ELR (cell line): ENCODE data around the gene LRRFIP1.
A peak's percentile ranks its signal among the peaks of the same experiment; 100 is the strongest.

Source experiments
- DNase-seq: peaks from one replicate; pipeline ENCODE4 v3.0.0-alpha.2; 2015; ENCODE audit warnings: low read depth

The LRRFIP1 gene

DNA sequence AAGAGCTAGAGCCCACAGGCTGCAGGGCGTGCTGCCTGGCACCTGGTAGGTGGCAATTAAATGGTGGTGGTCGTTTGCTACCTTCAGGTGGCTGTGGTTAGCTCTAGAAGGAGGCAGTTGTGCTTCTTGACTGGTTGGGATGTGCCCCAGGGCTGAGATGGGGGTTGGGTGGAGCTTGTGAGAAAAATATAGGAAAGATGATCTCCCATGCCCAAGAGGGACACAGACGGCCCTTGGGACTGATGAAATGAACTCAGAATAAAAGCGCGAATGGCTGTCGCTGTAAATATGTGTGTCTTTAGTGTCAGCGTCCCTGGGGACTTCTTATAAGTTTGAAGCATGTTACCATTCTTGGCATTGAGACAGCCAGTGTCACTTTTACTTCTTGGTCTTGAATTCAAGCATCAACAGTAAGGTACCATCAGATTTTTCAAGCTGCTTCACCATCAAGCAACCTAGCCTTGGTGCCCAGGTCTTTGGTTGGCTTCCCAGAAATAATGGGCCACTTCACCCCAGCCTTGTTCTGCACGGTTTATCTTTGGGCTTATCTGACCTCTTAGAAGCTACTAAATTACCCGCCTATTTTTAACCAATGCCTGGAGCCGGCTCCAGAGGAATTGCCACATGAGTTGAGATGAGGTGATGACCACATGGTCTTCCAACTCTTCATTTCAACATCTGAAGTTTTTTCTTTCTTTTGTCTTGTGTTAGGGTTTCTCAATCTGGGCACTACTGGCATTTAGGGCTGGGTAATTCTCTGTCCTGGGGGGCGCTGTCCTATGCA lies 11.9 kb downstream of the LRRFIP1 start:
- no peak for DNase-seq

DNA sequence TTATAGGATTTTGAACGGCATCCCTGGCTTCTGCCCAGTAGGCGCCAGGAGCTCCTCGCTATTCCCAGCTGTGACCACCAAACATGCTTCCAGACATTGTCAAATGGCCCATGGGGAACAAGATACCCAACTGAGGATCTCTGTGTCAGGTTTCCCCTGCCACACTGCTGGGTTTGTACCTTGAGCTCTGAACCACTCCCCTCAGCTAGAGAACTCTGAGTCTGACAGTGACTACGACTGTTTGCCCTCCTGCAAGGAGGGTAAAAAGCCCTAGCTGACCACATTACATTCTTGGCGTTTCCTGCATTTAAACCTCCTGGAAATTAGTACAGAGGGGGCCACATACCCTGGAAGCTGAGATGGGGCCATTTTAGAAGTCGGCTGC lies 12.4 kb downstream of the LRRFIP1 start:
- no peak for DNase-seq

DNA sequence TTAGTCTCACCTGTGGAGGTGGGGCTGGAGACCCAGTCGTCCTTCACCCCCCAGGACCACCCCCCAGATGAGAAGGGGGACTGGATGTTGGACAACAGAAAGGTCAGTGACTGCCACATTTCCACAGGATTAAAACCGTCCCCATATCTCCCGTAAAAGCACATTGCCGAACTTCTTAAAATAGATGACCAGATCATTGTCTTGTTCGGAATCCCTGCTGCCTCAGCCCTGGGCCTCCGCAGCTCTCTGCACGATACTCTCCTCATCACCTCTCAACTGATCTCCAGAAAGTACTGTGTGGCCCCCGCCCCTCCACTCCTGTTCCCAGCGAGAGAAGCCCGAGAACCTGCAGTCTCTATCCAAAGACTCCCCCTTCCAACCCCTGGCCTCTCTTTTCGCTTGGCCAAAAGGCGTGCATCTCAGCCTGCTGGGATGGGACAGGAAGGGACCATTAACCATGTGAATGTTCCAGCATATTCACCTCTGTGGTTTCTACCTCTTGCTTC lies 13.2 kb downstream of the LRRFIP1 start:
- DNase-seq, result no peak

DNA sequence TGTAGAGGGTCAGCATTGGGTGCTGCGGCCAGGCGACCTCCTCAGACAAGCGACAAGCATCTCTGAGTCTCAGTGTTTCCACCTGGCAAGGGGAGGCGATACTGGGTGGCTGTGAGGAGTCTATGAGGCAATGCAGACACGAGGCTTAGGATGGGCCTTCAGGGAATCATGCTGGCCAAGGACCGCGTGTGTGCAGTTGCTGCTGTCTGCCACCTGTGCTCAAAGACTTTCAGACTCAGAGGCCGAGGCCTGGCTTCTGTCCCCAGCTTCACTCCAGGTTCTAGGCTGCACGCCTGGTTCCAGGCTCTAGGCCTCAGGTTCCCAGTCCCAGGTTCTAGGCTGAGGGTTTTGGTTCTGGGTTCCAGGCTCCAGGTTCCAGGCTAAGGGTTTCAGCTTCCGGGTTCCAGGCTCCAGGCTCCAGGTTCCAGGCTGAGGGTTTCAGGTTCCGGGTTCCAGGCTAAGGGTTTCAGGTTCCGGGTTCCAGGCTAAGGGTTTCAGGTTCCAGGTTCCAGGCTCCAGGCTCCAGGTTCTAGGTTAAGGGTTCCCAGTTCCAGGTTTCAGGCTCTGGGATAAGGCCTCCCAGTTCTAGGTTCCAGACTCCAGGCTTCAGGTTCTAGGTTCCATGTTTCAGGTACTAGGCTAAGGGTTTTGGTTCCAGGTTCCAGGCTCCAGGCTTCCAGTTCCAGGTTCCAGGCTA lies 14.8 kb downstream of the LRRFIP1 start:
- DNase-seq, result peak; percentile 20

DNA sequence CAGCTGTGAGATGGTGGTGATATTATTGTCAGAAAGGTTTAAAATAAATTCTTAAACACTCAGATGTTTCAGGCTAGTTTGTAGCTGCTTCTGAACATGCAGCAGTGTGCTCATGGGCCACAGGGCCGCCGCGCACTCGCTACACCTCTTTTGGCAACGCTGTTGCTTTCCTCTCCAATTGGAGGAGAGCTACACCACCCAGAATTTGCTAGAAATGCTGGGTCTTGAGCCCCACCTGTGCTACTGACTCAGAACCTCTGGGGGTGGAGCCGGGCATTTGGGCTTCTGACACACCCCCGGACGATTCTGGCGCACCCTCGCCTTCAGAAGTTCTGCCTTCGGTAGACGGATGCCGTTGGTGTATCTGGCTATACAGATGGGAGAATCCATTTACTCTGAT lies 15.7 kb downstream of the LRRFIP1 start:
- DNase-seq, result no peak

DNA sequence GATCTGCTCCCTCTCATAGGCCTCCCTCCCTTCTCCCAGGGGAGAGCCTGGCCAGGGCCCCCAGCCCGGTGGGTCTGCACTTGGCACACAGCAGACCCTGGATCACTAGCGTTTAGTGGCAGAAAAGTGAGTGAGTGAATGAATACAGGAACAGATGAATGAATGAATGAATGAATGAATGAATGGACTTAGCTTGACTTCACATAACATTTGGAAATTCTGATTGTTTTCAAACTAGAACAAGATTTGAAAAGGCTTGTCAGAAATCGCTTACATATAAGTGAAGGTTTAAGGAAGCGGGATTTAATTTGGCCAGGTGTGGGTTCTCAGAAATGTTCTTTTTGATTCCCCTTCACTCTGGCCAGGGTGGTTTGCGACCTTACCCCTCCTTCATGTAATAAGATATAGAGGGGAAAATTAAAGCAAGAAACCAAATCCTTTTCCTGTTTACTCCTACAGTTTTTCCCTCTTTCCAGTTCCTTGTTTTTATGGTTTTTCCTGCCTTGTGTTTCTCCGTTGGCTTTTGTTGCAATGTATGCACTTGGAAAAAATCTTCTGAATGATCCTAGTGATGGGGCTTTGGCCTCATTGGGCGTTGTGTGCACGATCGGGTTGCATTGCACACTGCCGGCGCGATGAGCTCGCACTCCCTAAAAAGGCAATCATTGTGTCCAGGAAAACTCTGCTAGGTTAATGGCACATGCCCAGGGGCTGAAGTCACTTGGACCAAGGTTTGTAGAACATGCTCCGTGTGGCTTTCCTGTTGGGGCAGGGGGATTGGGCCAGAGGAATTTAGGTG lies 16.4 kb downstream of the LRRFIP1 start:
- no peak for DNase-seq

DNA sequence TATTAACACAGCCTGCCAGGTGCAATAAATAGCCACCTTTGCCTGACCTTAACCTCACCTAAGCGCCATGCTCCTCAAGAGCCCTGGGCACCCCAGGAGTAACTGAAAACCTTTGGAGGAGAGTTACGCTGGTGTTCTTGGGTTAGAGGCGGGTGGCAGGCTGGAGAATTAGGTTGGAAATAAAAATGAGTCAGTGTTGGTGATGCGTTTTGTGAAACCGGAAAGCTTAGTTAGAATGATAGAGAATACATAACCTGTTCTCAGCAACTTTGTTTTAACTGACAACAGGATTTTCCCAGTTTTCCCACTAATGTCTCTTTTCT lies 17.0 kb downstream of the LRRFIP1 start:
- DNase-seq, result no peak

DNA sequence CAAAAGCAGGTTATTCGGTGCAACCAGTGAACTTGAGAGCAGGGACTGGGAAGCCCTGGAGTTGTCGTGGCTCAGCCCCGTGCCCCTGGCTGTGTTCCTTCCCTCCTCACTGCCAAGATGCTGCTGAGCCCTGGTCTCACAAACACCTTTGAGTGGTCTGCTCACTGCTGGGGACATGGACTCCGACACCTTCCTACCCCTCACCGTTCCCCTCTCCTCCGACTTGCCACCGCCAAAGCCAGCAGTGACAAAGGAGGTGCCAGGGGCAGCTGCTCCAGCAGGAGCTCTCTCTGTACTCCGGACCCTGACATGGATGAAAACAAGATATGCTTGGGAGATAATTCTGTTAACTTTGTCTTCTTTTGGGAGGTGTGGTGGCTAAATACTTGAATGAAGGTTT lies 17.9 kb downstream of the LRRFIP1 start:
- DNase-seq, result no peak

DNA sequence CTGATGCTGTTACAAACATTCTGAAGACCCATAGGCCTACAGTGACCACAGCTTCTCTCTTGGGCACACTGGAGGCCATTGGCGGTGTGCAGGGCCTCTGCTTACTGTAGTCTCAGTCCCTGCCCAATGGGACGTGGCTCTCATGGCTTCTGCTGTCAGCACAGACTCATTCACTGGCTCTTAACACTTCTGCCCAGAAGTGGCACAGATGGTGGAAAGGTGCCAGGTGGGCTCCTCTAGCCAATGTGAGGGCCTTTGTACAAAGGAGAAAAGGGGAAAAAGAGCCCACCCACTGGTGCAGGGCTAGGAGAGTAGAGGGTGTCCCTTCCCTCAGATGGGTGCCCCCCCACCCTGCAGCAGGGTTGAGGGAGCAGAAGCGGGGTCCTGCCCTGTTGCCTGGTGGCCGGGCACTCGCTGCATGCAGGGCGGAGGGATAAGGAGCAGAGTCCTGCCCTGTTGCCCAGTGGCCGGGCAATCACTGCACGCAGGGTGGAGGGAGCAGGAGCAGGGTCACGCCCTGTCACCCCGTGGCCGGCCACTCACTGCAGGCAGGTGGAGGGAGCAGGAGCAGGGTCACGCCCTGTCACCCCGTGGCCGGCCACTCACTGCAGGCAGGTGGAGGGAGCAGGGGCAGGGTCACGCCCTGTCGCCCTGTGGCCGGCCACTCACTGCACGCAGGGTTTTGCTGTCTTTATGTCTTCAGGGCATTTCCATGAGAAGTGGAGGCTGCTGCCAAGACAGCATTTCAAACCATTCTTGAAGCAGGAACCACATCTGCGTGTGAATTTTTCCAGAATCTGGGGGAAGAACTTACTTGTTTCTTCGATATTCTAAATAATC lies 20.0 kb downstream of the LRRFIP1 start:
- DNase-seq, result no peak

DNA sequence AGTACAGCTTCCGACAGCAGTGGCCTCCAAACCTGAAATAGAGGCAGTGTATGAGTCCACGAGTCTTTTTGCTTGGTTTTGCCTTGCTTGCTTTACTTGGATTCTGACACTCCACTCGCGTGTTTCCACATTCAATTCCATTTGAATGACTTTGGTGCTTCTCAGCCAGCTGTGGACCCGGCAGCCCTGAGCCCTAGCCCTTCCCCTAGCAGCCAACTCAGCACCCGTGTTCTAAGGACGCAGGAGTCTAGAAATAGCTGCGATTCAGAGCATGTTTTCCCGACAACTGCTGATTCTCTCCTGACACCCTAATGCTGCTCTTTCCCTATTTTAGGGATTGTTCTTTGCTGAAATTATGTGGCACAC lies 20.6 kb downstream of the LRRFIP1 start:
- DNase-seq, result no peak

DNA sequence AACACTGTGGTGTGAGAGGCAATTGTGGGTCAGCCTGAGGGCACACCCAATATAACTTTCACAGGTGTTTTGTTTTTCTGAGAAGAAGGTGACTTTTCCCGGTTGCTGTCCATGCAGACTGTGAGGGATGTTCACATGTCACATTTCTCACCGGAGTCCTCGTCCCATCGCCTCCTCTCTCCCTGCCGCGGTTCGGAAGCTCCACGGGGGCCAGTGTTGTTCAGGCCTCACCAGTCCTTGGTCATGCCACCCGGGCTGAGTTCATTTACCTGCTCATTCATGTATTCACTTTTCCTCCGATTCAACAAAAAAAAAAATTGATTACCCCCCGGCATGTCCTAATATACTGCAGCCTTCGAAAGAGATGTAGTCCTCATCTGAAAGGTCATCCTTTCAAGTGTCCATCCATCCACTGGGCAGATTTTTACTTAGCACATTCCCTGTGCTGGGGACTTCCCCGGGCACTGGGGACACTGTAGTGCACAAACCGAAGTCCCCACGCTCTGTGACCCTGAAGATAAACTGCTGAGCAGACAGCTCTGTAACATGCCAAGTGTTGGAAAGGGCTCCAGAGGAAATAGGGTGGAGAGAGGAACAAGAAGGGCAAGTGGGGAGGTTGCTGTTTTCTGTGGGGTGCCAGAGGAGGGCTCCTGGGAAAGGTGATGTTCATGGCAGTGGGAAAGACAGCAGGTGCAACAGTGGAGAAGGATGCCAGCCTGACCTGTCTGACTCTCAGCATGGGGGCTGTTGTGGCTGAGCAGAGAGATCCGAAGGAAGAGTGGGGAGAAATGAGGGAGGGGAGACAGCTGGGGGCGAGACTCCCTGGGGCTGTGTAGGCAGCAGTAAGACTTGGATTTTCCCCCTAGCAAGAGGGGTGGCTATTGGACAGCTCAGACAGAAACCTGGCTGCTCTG lies 22.4 kb downstream of the LRRFIP1 start:
- no peak for DNase-seq

DNA sequence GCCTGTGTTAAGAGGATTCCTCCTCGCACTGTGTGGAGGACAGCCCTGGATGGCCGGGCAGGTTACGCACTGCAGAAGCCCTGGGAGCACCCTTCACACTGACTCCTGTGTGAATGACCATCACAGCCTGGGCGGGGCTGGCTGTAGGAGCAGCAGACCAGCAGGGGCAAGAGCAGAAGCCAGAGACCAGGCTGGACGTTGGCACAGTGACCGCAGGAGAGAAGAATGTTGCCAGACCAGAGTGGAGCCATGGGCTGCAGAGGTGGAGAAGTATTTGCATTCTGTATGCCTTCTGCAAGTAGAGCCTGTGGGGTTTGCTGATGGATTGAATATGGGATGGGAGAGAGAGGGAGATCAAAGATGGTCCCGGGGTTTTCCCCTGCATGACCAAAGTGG lies 23.1 kb downstream of the LRRFIP1 start:
- DNase-seq, result no peak

DNA sequence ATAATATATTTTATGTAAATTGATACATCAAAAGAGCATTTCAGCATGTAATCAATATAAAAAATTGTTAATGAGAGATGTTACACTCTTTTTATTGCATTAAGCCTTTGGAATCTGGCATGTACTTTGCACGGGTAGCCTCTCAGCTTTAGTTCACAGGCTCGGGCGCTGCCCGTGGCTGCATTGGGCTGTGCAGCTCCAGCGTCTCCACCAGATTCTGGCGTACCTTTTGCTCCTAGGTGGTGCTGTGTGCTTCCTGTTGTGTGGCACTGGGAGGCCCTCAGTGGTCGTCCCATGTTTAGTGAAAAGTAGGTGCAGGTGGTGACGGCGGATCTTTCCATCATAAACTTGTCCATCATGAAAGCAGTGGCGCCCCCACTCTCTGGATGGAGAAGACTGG lies 24.4 kb downstream of the LRRFIP1 start:
- DNase-seq, result no peak

DNA sequence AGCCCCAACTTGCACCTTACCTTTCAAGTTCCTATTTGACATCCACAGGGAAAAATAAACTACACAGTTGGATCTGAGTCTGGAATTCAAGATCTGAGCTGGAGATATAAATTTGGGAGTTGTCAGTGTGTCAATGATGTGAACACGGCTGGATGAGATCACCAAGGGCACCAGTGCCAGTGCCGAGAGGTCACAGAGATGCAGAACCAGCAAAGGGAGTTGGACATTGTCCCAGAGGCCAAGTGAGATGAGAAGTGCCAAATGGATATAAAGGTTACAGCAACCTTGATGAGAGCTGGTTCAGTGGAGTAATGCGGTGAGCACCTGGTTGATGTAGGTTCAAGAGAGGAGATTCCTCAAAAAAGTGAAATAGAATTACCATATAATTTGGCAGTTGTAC lies 24.8 kb downstream of the LRRFIP1 start:
- DNase-seq, result no peak

DNA sequence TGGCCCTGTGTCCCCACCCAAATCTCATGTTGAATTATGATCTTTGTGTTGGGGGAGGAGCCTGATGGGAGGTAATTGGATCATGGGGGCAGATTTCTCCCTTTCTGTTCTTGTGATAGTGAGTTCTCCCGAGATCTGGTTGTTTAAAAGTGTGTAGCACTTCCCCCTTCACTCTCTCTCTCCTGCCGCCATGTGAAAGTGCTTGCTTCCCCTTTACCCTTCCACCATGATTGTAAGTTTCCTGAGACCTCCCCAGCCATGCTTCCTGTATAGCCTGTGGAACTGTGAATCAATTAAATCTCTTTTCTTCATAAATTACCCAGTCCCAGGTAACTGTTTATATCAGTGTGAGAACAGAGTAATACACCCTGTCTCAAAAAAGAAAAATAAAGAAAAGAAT lies 25.5 kb downstream of the LRRFIP1 start:
- DNase-seq, result no peak

DNA sequence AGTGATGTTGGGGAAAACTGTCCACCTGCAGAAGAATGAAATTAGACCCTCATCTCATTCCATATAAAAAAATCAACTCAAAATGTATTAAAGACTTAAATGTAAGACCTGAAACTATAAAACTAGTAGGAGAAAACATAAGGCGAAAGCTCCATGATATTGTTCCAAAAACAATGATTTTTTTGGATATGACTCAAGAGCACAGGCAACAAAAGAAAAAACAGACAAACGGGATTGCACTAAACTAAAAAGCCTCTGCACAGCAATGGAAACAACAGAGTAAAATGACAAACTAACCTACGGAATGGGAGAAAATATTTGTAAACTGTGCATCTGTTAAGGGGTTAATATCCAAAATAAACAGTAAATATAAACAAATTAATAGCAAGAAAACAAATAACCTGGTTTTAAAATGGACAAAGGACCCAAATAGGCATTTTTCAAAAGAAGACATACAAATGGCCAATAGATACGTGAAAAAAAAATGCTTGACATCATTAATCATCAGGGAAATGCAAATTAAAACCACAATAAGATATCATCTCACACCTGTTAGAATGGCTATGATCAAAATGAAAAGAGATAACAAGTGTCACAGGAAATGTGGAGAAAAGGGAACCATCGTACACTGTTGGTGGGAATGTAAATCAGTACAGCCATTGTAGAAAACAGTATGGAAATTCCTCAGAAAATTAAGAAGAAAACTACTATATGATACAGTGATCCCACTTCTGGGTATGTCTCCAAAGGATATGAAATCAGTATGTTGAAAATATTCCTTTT lies 26.6 kb downstream of the LRRFIP1 start:
- DNase-seq, result no peak

DNA sequence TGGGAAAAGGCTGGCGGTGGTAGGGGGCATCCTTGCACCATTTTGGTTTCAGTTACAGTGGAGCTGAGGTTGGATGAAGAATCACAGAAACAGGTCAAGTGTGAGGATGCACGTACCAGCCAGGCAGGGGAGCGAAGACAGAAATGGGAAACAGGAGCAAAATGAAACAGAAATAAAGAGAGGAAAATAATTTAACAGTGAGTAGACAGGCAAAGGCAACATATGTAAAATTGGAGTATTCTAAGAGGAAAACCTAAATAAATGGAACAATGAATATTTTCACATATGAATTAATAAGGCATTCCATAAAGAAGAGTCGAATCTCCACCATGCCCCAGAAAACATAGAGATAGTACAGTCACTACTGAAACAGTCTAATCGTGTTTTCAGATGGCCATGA lies 29.7 kb downstream of the LRRFIP1 start:
- no peak for DNase-seq

DNA sequence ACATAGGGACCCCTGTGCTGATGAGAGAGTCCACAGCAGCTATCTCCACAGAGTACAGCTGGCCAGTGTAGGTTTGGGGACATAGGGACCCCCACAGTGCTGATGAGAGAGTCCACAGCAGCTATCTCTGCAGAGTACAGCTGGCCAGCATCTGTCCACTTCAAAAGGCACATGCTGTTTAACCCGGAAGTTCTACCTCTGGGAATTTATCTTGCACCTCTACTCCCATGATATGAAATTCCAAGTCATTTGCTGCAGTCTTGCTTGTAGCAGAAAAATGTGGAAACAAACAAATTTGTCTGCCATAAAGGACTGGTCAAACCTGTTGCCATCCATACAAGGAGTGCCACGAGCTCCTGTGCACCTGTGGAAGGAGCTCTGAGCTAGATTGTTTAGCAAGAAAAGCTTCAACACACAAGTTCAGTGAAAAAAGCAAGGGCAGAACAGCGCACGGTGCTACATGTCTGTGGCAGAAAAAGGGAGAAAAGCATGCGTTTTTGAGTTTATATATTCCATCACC lies 33.1 kb downstream of the LRRFIP1 start:
- no peak for DNase-seq

DNA sequence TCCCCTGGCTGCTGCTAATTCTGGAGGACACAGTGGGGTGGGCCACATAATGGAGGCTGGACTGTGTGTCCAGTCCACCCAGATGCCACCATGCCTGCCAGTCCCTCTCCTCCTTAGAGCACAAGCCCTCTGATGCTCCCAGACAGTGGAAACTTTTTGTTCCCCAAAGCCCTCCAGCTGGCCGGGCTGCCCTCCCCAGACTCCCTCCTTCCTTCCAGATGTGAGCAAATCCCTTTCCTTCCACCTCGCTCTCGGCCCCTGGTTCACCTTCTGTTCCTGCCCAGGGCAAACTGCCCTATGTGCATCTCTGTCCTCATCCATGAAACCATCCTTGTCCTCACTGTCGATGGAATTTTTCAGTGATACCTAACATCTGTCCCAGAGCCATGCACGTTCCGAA lies 33.9 kb downstream of the LRRFIP1 start:
- no peak for DNase-seq

DNA sequence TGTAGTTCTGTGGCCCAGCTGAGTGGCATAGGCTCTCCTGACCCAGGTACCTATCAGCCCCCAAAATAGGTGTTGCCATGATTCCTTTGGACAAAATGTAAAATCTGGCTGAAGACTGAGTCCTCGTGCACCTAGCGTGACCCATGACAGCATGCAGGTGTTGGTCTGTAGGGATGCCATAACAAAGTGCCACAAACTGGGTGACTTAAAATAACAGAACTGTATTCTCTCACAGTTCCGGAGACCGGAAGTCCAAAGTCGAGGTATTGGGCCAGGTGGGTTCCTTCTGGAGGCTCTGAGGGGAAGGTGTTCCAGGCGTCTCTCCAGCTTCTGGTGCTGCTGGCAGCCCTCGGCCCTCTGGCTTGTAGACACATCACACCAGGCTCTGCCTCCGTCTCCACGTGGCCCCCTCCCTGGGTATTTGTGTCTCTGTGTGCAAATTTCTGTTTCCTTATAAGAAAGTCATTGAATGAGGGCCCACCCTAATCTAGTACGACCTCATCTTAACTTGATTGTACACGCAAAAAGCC lies 34.5 kb downstream of the LRRFIP1 start:
- DNase-seq, result no peak
